ENCODE results near the gene MPP7. TPM values are rescaled to one million over a fixed set of nuclear protein-coding genes. Genes with fewer than 3 reads are reported as not detected.
"Not testable (repeated sequence)": the region's sequence is repeated elsewhere in the genome, so short reads cannot be mapped to it uniquely, and the experiment has no call there.

Gene MPP7
- 1 to 10 TPM; 3.9 to 8.9 TPM for total RNA-seq
- polyA plus RNA-seq (ENCODE audit: insufficient read length in 2 of 2), result 1 to 10 TPM; 3.5 to 4.2 TPM
- long read RNA-seq, donor 1, result 0 reads
- long read RNA-seq, donor 2, result 0 reads
- long read RNA-seq, donor 3, result 0 reads
- long read RNA-seq, donor 4, result 0 reads

DNA sequence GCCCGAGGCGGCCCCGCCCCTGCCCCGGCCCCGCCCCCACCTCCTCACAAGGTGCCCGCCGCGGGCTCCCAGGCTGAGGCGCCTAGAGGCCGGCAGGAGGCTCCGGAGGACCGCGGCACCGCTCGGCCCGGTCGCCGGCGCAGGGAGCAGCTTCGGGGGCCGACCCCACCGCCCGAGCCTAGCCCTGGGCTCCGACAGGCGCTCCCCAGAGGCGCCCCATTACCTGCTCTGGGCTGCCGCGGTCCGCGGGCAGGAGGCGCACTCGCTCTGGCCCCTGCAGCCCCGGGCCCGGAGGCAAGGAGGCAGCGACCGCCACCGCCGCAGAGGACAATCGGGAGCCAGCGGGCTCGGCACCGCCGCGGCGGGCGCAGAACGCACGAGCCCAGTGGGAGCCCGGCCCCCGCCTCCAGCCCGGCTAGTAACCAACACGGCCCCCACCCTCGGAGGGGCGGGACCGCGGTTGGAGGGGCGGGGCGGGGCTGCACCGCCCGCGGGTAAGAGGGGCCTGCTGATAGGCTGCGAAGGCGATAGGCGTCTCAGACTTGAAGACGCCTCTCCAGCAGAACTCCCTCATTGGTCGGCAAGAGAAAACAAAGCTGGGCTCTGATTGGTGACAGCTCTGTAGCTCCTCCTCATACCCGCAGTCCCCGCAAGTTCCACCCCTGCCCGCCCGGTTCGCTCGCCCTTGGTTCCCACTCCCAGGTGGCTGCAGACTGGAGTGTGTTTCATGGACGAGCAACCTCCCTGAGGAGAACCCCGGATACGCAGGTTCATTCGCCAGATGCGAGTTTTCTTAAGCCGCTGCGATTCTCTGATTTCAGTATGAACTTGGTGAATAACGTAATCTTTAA lies at the start of gene MPP7:
TSS of gene MPP7 (minus strand) at position 427 of the 851 bp plus-strand sequence. CDS start 64,460 bp downstream, outside the sequence.
- H3K36me3 ChIP-seq (ENCODE audit: control insufficient read depth, insufficient read depth, low read length), result no peaks in the 10 kb centered on the region
- under 1% methylated on average over 73 of the region's 80 CpGs for WGBS (ENCODE audit: insufficient coverage)
- H3K27me3 ChIP-seq (ENCODE audit: control insufficient read depth, insufficient read depth, low read length), result peaks cover 12% of the 10 kb centered on the region
- no peak within 1 kb of the TSS for H3K27ac ChIP-seq (ENCODE audit: low read depth, low read length)
- DNase-seq (ENCODE audit: low read depth in 4 of 6, low spot score in 6 of 6), result peak; percentile 88 to 99 (median 94)
- no peaks in the 10 kb centered on the region for H3K9me3 ChIP-seq (ENCODE audit: control insufficient read depth, insufficient read depth, low read length)
- H3K4me1 ChIP-seq (ENCODE audit: control insufficient read depth, insufficient read depth, low read length), result no peaks in the 10 kb centered on the region
- H3K4me3 ChIP-seq (ENCODE audit: low read depth, low read length), result peak within 1 kb of the TSS; percentile 67

DNA sequence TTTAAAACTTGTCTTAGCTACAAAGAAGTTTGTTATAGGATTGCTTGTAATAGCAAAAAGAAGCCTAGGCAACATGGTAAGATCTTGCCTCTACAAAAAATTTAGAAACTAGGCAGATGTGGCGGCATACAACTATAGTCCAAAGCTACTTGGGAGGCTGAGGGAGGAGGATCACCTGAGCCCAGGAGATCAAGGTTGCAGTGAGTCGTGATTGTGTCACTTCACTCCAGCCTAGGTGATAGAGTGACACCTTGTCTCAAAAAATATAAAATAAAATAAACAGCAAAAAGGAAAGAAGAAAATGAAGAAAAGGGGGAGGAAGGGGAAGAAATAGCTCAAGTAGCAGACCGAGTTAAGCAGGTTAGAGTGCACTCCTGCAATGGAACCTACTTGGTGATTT lies 47.0 kb upstream of the MPP7 start:
- Histone ChIP-seq H3K9me3 (ENCODE audit: control insufficient read depth, insufficient read depth, low read length) (peaks cover 2% of the 10 kb centered on the region), H3K4me1 (ENCODE audit: control insufficient read depth, insufficient read depth, low read length) (no peaks in the 10 kb centered on the region), H3K27ac (ENCODE audit: low read depth, low read length) (no peak overlapping the region), H3K36me3 (ENCODE audit: control insufficient read depth, insufficient read depth, low read length) (no peaks in the 10 kb centered on the region), H3K4me3 (ENCODE audit: low read depth, low read length) (no peak overlapping the region), H3K27me3 (ENCODE audit: control insufficient read depth, insufficient read depth, low read length) (no peaks in the 10 kb centered on the region)
- WGBS (ENCODE audit: insufficient coverage), result no CpG with 5 or more reads among the region's 3 CpGs
- no peak for DNase-seq (ENCODE audit: low read depth in 4 of 6, low spot score in 6 of 6)

DNA sequence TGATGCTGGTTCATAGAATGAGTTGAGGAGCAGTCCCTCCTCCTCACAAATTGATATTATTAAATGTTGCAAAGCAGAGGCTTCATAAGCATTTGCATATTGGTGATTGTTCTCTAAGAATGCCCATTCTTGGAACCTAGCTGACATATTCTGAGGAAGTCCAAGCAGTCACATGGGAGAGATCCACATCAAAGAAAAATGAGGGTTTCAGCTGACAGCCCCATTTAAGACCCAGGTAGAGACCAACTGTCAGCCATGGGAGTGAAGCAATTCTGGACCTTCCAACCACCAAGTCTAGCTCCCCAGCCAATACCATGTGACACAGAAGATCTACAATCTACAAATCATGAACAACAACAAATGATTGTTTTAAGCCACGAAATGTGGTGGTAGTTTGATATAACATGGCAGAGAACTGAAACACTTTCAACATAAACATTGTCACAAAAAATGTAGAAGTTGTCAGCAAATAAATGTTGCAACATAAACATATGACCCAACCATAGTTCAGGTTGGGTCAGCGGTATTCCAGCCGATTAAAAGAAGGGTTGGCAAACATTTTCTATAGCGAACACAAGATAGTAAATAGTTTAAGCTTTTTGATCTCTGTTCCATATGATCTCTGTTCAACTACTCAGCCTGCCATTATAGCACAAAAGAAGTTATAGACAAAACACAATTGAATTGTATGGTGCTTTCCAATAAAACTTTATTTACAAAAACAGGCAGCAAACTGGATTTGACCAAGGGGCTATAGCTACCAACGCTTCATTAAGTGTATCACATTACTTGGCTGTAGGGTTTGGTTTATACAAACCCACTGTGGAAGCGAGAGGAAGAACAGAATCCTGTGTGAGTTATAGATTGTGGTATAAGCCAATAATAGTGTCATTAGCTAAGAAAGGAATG lies 41.4 kb upstream of the MPP7 start:
- no peak for DNase-seq (ENCODE audit: low read depth in 4 of 6, low spot score in 6 of 6)
- Histone ChIP-seq H3K27me3 (ENCODE audit: control insufficient read depth, insufficient read depth, low read length) (no peaks in the 10 kb centered on the region), H3K9me3 (ENCODE audit: control insufficient read depth, insufficient read depth, low read length) (peaks cover 2% of the 10 kb centered on the region), H3K27ac (ENCODE audit: low read depth, low read length) (no peak overlapping the region), H3K36me3 (ENCODE audit: control insufficient read depth, insufficient read depth, low read length) (no peaks in the 10 kb centered on the region), H3K4me3 (ENCODE audit: low read depth, low read length) (no peak overlapping the region), H3K4me1 (ENCODE audit: control insufficient read depth, insufficient read depth, low read length) (no peaks in the 10 kb centered on the region)
- 100% methylated on average over 1 of the region's 6 CpGs for WGBS (ENCODE audit: insufficient coverage)

DNA sequence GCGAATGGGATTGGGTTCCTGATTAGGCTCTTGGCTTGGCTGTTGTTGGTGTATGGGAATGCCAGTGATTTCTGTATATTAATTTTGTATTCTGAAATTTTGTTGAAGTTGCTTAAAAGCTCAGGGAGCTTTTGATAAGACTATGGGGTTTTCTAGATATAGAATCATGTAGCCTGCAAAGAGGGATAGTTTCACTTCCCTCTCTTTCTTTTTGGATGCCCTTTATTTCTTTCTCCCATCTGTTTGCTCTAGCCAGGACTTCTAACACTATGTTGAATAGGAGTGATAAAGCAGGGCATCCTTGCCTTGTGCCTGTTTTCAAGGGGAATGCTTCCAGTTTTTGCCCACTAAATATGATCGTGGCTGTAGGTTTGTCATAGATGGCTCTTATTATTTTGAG lies 40.4 kb upstream of the MPP7 start:
- H3K9me3 ChIP-seq (ENCODE audit: control insufficient read depth, insufficient read depth, low read length), result peaks cover 2% of the 10 kb centered on the region
- H3K4me1 ChIP-seq (ENCODE audit: control insufficient read depth, insufficient read depth, low read length), result no peaks in the 10 kb centered on the region
- no peak overlapping the region for H3K4me3 ChIP-seq (ENCODE audit: low read depth, low read length)
- H3K36me3 ChIP-seq (ENCODE audit: control insufficient read depth, insufficient read depth, low read length), result no peaks in the 10 kb centered on the region
- WGBS (ENCODE audit: insufficient coverage), result 100% methylated on average over 1 of the region's 2 CpGs
- no peaks in the 10 kb centered on the region for H3K27me3 ChIP-seq (ENCODE audit: control insufficient read depth, insufficient read depth, low read length)
- DNase-seq (ENCODE audit: low read depth in 4 of 6, low spot score in 6 of 6), result no peak
- no peak overlapping the region for H3K27ac ChIP-seq (ENCODE audit: low read depth, low read length)

DNA sequence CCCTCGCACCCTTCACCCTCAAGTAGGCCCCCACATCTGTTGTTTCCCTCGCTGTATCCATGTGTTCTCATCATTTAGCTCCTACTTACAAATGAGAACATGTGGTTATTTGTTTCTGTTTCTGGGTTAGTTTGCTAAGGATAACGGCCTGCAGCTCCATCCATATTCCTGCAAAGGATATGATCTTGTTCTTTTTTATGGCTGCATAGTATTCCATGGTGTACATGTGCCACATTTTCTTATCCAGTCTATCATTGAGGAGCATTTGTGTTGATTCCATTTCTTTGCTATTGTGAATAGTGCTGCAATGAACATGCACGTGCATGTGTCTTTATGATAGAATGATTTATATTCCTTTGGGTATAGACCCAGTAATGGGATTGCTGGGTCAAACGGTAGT lies 38.8 kb upstream of the MPP7 start:
- not testable (repeated sequence) for H3K36me3 ChIP-seq (ENCODE audit: control insufficient read depth, insufficient read depth, low read length); H3K9me3 ChIP-seq (ENCODE audit: control insufficient read depth, insufficient read depth, low read length); H3K27ac ChIP-seq (ENCODE audit: low read depth, low read length); H3K4me3 ChIP-seq (ENCODE audit: low read depth, low read length); H3K4me1 ChIP-seq (ENCODE audit: control insufficient read depth, insufficient read depth, low read length); H3K27me3 ChIP-seq (ENCODE audit: control insufficient read depth, insufficient read depth, low read length); DNase-seq (ENCODE audit: low read depth in 4 of 6, low spot score in 6 of 6)
- 100% methylated on average over 2 of the region's 5 CpGs for WGBS (ENCODE audit: insufficient coverage)

DNA sequence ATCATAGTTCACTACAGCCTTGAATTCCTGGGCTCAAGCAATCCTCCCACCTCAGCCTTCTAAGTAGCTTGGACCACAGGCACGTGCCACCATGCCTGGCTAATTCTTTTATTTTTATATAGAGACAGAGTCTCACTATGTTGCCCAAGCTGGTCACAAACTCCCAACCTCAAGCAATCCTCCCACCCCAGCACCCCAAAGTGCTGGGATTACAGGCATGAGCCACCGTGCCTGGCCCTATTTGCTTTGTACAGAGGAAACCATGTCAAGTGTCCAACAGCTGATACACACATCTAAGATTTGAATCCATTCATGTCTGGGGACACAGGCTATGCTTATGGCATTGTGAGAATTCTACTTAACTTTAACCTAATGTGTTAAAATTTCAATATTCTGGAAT lies 29.9 kb upstream of the MPP7 start:
- H3K27me3 ChIP-seq (ENCODE audit: control insufficient read depth, insufficient read depth, low read length), result no peaks in the 10 kb centered on the region
- no peaks in the 10 kb centered on the region for H3K9me3 ChIP-seq (ENCODE audit: control insufficient read depth, insufficient read depth, low read length)
- no peaks in the 10 kb centered on the region for H3K36me3 ChIP-seq (ENCODE audit: control insufficient read depth, insufficient read depth, low read length)
- H3K4me1 ChIP-seq (ENCODE audit: control insufficient read depth, insufficient read depth, low read length), result peaks cover 2% of the 10 kb centered on the region
- WGBS (ENCODE audit: insufficient coverage), result 80% methylated on average over 1 of the region's 2 CpGs
- H3K27ac ChIP-seq (ENCODE audit: low read depth, low read length), result no peak overlapping the region
- no peak for DNase-seq (ENCODE audit: low read depth in 4 of 6, low spot score in 6 of 6)
- H3K4me3 ChIP-seq (ENCODE audit: low read depth, low read length), result no peak overlapping the region

DNA sequence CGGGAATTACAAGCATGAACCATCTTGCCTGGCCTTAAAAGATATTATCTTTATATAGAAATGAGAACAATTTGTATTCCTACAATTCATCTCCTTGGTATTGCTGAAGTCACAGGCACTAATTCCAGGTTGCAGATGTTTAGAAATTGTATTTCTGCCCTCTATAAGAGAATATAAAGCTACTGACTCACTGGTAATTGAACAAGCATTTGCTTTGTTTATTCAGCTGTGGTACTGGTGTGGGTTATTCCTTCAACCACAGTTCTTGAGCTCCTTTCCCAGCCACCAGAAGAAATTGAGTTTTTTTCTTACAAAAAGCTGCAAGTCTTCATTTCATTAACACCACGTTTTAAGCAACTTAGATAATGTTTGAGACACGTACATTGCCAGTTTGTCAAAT lies 29.0 kb upstream of the MPP7 start:
- H3K27me3 ChIP-seq (ENCODE audit: control insufficient read depth, insufficient read depth, low read length), result no peaks in the 10 kb centered on the region
- DNase-seq (ENCODE audit: low read depth in 4 of 6, low spot score in 6 of 6), result peak in 1 of 6 donors; percentile 28
- peaks cover 3% of the 10 kb centered on the region for H3K4me1 ChIP-seq (ENCODE audit: control insufficient read depth, insufficient read depth, low read length)
- WGBS (ENCODE audit: insufficient coverage), result no CpG with 5 or more reads among the region's 3 CpGs
- no peak overlapping the region for H3K27ac ChIP-seq (ENCODE audit: low read depth, low read length)
- H3K36me3 ChIP-seq (ENCODE audit: control insufficient read depth, insufficient read depth, low read length), result no peaks in the 10 kb centered on the region
- no peaks in the 10 kb centered on the region for H3K9me3 ChIP-seq (ENCODE audit: control insufficient read depth, insufficient read depth, low read length)
- H3K4me3 ChIP-seq (ENCODE audit: low read depth, low read length), result no peak overlapping the region

DNA sequence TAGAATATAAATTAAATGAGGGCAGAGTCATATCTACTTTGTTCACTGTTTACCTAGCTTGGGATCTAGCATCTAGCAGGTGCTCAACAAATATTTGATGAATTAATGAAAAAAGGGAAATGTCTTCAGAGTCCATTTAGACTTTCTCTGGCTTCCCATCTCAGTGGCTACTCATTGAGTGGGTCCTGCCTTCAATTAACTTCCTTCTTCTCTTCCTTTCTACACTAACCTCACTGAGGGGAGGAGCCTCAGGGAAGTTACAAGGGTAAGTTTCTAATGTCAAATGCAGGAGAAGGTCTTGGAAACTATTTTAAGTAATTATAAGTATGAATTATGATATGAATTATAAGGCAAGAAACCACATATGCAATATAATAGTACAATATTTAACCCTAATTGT lies 28.2 kb upstream of the MPP7 start:
- no peak overlapping the region for H3K27ac ChIP-seq (ENCODE audit: low read depth, low read length)
- no peak for DNase-seq (ENCODE audit: low read depth in 4 of 6, low spot score in 6 of 6)
- no peaks in the 10 kb centered on the region for H3K36me3 ChIP-seq (ENCODE audit: control insufficient read depth, insufficient read depth, low read length)
- H3K4me3 ChIP-seq (ENCODE audit: low read depth, low read length), result no peak overlapping the region
- H3K4me1 ChIP-seq (ENCODE audit: control insufficient read depth, insufficient read depth, low read length), result peaks cover 7% of the 10 kb centered on the region
- H3K27me3 ChIP-seq (ENCODE audit: control insufficient read depth, insufficient read depth, low read length), result no peaks in the 10 kb centered on the region
- H3K9me3 ChIP-seq (ENCODE audit: control insufficient read depth, insufficient read depth, low read length), result no peaks in the 10 kb centered on the region

DNA sequence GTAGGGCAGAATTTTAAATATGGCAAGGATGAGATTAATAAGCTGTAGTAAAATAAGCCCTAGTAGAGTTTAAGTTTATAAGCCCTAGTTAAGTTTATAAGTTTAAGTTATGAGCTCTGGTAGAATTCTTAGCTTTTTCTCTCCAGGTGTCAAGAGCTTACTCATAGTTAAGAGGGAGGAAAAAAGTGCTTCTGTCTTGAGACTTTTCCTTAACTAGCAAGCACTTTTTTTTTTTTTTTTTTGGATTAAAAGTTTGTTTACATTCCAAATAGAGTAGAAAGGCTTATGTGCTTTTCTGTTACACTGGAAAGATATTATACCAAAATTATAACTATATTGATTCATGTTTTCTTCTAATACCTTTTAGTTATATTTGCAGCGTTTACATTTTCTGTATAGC lies 25.5 kb upstream of the MPP7 start:
- H3K36me3 ChIP-seq (ENCODE audit: control insufficient read depth, insufficient read depth, low read length), result no peaks in the 10 kb centered on the region
- no peaks in the 10 kb centered on the region for H3K9me3 ChIP-seq (ENCODE audit: control insufficient read depth, insufficient read depth, low read length)
- no peak for DNase-seq (ENCODE audit: low read depth in 4 of 6, low spot score in 6 of 6)
- H3K4me1 ChIP-seq (ENCODE audit: control insufficient read depth, insufficient read depth, low read length), result peaks cover 5% of the 10 kb centered on the region
- H3K27me3 ChIP-seq (ENCODE audit: control insufficient read depth, insufficient read depth, low read length), result no peaks in the 10 kb centered on the region
- H3K4me3 ChIP-seq (ENCODE audit: low read depth, low read length), result no peak overlapping the region
- WGBS (ENCODE audit: insufficient coverage), result no CpG with 5 or more reads among the region's 1 CpG
- no peak overlapping the region for H3K27ac ChIP-seq (ENCODE audit: low read depth, low read length)

All from spinal cord (tissue), 10 donors.